Hepatocyte (in vitro differentiated cells): ENCODE results near the gene PIK3C2G.

Source experiments
- CTCF ChIP-seq: fragments of 200-600 bp; sonication (generic); IDR thresholded peaks from 2 replicates; pipeline ENCODE4 v1.5.1; 2016; ENCODE audit warnings: antibody characterized with exemption, mild to moderate bottlenecking; ENCODE audit not compliant: poor library complexity
- EZH2 ChIP-seq: fragments of 200-600 bp; sonication (generic); IDR thresholded peaks from 2 replicates; pipeline ENCODE4 v1.6.1; 2016; ENCODE audit warnings: antibody characterized with exemption, mild to moderate bottlenecking, borderline replicate concordance
- EZH2phosphoT487 ChIP-seq: fragments of 200-600 bp; sonication (generic); IDR thresholded peaks from one replicate; pipeline ENCODE4 v1.6.1; 2018; ENCODE audit warnings: antibody characterized with exemption, mild to moderate bottlenecking, low read depth, moderate library complexity; ENCODE audit not compliant: unreplicated experiment, severe bottlenecking

- TF ChIP-seq CTCF (no peak), EZH2 (no peak), EZH2phosphoT487 (no peak)
Observed at GRCh38 chr12:18254081-18254480, 7.2 kb upstream of the PIK3C2G start.
